Fibroblast of lung (primary cell): ENCODE data around the gene GPRASP2.

Experiments
- CTCF ChIP-seq, 2 donors: IDR thresholded peaks in 1 of 2; conservative IDR thresholded peaks in 1 of 2; 1 replicate in 1 of 2; 2 replicates in 1 of 2; pipeline ENCODE4 v1.5.1; 2011 to 2012; ENCODE audit warnings: low read length in 2 of 2, control low read depth in 1 of 2, inconsistent platforms in 1 of 2, low read depth in 1 of 2, mild to moderate bottlenecking in 1 of 2
- EZH2 ChIP-seq: IDR thresholded peaks from 2 replicates; pipeline ENCODE4 v1.5.1; 2012; ENCODE audit warnings: low read length, control low read depth, mild to moderate bottlenecking; ENCODE audit errors: missing control alignments

GRCh38 chrX:102739657-102740056, 27.4 kb downstream of the GPRASP2 start:
- TF ChIP-seq CTCF (conservative IDR thresholded peaks at IDR 0.05 in 1 of 2, IDR thresholded peaks at IDR 0.05 in 1 of 2; ENCODE audit: low read depth in 1 of 2, low read length in 2 of 2) (no peak), EZH2 (no peak)
